Neural progenitor cell (in vitro differentiated cells): ENCODE results near the gene PSD.

Experiments used
- EZH2 ChIP-seq: fragments of 200-600 bp; sonication (generic); IDR thresholded peaks from 2 replicates; pipeline ENCODE4 v1.6.1; 2017; ENCODE audit warnings: antibody characterized with exemption, mild to moderate bottlenecking, moderate library complexity
- EZH2phosphoT487 ChIP-seq: fragments of 200-600 bp; sonication (generic); IDR thresholded peaks from 2 replicates; pipeline ENCODE4 v1.6.1; 2017; ENCODE audit warnings: antibody characterized with exemption
- TF ChIP-seq, protein P1 (sequence below): fragments of 200-600 bp; sonication (generic); IDR thresholded peaks from 2 replicates; pipeline ENCODE4 v1.5.1; 2017; ENCODE audit warnings: antibody characterized with exemption, mild to moderate bottlenecking

DNA sequence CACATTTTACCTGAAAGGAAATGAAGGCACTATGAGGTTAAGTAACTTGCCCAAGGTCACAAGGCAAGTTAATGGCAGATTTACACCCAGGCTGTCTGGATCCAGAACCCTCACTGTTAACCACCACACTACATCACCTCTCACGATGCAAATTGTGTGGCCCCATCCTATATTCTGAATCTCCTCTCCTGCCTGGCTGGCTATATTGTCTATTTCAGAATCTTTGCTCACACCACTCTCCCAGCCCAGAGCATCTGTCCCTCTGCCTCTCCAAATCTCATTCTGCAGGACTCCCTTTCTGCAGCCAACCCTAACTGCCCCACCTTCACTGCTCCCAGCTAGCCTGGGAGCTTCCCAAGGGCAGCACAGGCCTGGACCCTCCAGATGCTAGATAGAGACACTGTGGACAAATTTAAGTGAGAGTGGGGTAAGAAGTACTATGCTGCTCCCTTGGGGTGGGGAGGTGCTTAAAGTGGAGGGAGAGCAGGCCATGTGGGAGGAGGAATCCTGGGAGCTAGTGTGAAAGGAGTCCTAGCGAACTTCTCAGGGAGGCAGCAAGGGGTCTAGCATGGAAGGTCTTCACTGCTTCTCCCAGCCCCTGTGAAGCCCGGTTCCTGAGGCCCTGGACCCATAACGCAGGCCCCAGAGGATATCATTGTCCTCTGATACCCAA, 13.0 kb upstream of the PSD start:
- TF ChIP-seq EZH2: no peak
- TF ChIP-seq, protein P1, sequence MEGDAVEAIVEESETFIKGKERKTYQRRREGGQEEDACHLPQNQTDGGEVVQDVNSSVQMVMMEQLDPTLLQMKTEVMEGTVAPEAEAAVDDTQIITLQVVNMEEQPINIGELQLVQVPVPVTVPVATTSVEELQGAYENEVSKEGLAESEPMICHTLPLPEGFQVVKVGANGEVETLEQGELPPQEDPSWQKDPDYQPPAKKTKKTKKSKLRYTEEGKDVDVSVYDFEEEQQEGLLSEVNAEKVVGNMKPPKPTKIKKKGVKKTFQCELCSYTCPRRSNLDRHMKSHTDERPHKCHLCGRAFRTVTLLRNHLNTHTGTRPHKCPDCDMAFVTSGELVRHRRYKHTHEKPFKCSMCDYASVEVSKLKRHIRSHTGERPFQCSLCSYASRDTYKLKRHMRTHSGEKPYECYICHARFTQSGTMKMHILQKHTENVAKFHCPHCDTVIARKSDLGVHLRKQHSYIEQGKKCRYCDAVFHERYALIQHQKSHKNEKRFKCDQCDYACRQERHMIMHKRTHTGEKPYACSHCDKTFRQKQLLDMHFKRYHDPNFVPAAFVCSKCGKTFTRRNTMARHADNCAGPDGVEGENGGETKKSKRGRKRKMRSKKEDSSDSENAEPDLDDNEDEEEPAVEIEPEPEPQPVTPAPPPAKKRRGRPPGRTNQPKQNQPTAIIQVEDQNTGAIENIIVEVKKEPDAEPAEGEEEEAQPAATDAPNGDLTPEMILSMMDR: no peak
- TF ChIP-seq EZH2phosphoT487: no peak
